PC-3 (cell line): ENCODE measurements around the gene EFHC2. TPM values are rescaled to one million over a fixed set of nuclear protein-coding genes. Genes with fewer than 3 reads are reported as not detected.

ENCODE experiments used
- ATAC-seq: fragments of 200-7000 bp; cut with Tn5 transposase; 2 replicates; pipeline ENCODE4 v1.9.1; 2020; ENCODE audit warnings: mild to moderate bottlenecking, moderate library complexity
- BruUV-seq: library from RNA; stranded (reverse); fragments of 400-500 nt; replicated peaks from 2 replicates; lab custom pipeline; 2021; lab: Mats Ljungman, UMichigan
- CTCF ChIA-PET: fragments of 300-600 bp; sonication (Branson Sonifier 250); formaldehyde crosslinking; loops from one replicate; lab custom pipeline; 2022; ENCODE audit warnings: antibody characterized with exemption; lab: Charles Lee
- POLR2A ChIA-PET: fragments of 300-600 bp; sonication (Branson Sonifier 250); formaldehyde crosslinking; loops from one replicate; lab custom pipeline; 2022; ENCODE audit warnings: antibody characterized with exemption; ENCODE audit not compliant: unreplicated experiment; lab: Charles Lee
- DNase-seq: peaks from one replicate; pipeline ENCODE4 v3.0.0-alpha.2; 2015
- H2AFZ ChIP-seq: fragments of 300-600 bp; sonication (generic); 2 replicates; pipeline ENCODE4 v1.6.0; 2016; ENCODE audit warnings: antibody characterized with exemption, low read length
- H3F3A ChIP-seq: fragments of 300-600 bp; sonication (generic); one replicate; pipeline ENCODE4 v1.6.0; 2017; ENCODE audit warnings: antibody characterized with exemption, low read length, control low read depth, mild to moderate bottlenecking; ENCODE audit not compliant: unreplicated experiment
- H3K27ac ChIP-seq: fragments of 300-600 bp; sonication (generic); 2 replicates; pipeline ENCODE4 v1.5.1; 2016; ENCODE audit warnings: mild to moderate bottlenecking, low read length
- H3K27me3 ChIP-seq: fragments of 300-600 bp; sonication (generic); 2 replicates; pipeline ENCODE4 v1.6.1; 2016; ENCODE audit warnings: low read length, mixed read lengths
- H3K36me3 ChIP-seq: fragments of 300-600 bp; sonication (generic); 2 replicates; pipeline ENCODE4 v1.6.1; 2016; ENCODE audit warnings: low read depth, mixed run types, low read length, mixed read lengths
- H3K4me1 ChIP-seq: fragments of 300-600 bp; sonication (generic); 2 replicates; pipeline ENCODE4 v1.5.1; 2016; ENCODE audit warnings: low read length; ENCODE audit not compliant: insufficient read depth
- H3K4me2 ChIP-seq: fragments of 300-600 bp; sonication (generic); 2 replicates; pipeline ENCODE4 v1.6.0; 2016; ENCODE audit warnings: low read length
- H3K4me3 ChIP-seq: fragments of 300-600 bp; sonication (generic); 2 replicates; pipeline ENCODE4 v1.5.1; 2016; ENCODE audit warnings: mild to moderate bottlenecking, low read length, mixed read lengths
- H3K79me2 ChIP-seq: fragments of 300-600 bp; sonication (generic); 2 replicates; pipeline ENCODE4 v1.6.1; 2017; ENCODE audit warnings: low read length, mixed read lengths
- H3K9ac ChIP-seq: fragments of 300-600 bp; sonication (generic); 2 replicates; pipeline ENCODE4 v1.6.0; 2016; ENCODE audit warnings: mild to moderate bottlenecking, low read length
- H3K9me2 ChIP-seq: fragments of 300-600 bp; sonication (generic); replicated peaks from 2 replicates; pipeline ENCODE4 v1.6.1; 2016; ENCODE audit warnings: mixed run types, low read length, mixed read lengths
- H3K9me3 ChIP-seq: fragments of 300-600 bp; sonication (generic); 2 replicates; pipeline ENCODE4 v1.6.1; 2016; ENCODE audit warnings: low read length, mixed read lengths
- H4K20me1 ChIP-seq: fragments of 300-600 bp; sonication (generic); 2 replicates; pipeline ENCODE4 v1.6.1; 2016; ENCODE audit warnings: low read length, mixed read lengths
- CTCF ChIP-seq: fragments of 300-600 bp; sonication (generic); conservative IDR thresholded peaks from 2 replicates; pipeline ENCODE4 v1.5.1; 2017; ENCODE audit warnings: antibody characterized with exemption, low read depth, mild to moderate bottlenecking, low read length
- EZH2 ChIP-seq: fragments of 300-600 bp; sonication (generic); IDR thresholded peaks from one replicate; pipeline ENCODE4 v1.6.1; 2017; ENCODE audit warnings: antibody characterized with exemption, mild to moderate bottlenecking, low read length; ENCODE audit not compliant: unreplicated experiment
- EZH2phosphoT487 ChIP-seq: fragments of 300-600 bp; sonication (generic); IDR thresholded peaks from 2 replicates; pipeline ENCODE4 v1.6.1; 2018; ENCODE audit warnings: mild to moderate bottlenecking, antibody characterized with exemption, low read length, borderline replicate concordance
- intact Hi-C: fragments of 100-400 bp; cut with micrococcal nuclease; formaldehyde crosslinking; loops from 2 replicates; pipeline ENCODE4 v1.9.0; 2023
- total RNA-seq: library from RNA; depleted of rRNA; stranded (reverse); fragments of >200 nt; gene quantifications from 2 replicates; pipeline ENCODE4 v1.2.3, GENCODE V29; 2014

The EFHC2 gene
- total RNA-seq, 1 experiment from 2014 or later: 0.40 TPM

- Histone ChIP-seq H3K79me2 (no peaks in the 10 kb centered on the region), H3K4me2 (no peak overlapping the region), H3K36me3 (no peaks in the 10 kb centered on the region), H2AFZ (no peak overlapping the region), H3K4me1 (peaks cover 17% of the 10 kb centered on the region), H3K9ac (no peak overlapping the region), H3K9me2 (no peaks in the 10 kb centered on the region), H3F3A (no peaks in the 10 kb centered on the region), H3K4me3 (no peak overlapping the region), H4K20me1 (no peaks in the 10 kb centered on the region), H3K9me3 (no peaks in the 10 kb centered on the region), H3K27me3 (no peaks in the 10 kb centered on the region), H3K27ac (no peak overlapping the region)
- ATAC-seq: no peak
- no TSS peak for BruUV-seq
- CTCF ChIA-PET: no interaction called here
- POLR2A ChIA-PET: interaction anchor here (0.6 kb wide), 1 partner anchor 120 kb away, joined by 5 read pairs; no protein-coding TSS in a partner anchor
- TF ChIP-seq EZH2: no peak
- TF ChIP-seq CTCF: no peak
- TF ChIP-seq EZH2phosphoT487: no peak
- DNase-seq: no peak
- intact Hi-C loops: no loop called here
Observed at GRCh38 chrX:44225667-44226066, 117.8 kb downstream of the EFHC2 start.

GRCh38 chrX:44224760-44225159 is 118.7 kb downstream of the EFHC2 start:
- no peak for DNase-seq
- no peak for ATAC-seq
- no peaks in the 10 kb centered on the region for H3K36me3 ChIP-seq
- ChIA-PET CTCF (no interaction called here), POLR2A (no interaction called here)
- TF ChIP-seq EZH2phosphoT487: no peak
- TF ChIP-seq EZH2: no peak
- no peak for TF ChIP-seq CTCF
- no peaks in the 10 kb centered on the region for H3K9me3 ChIP-seq
- no peak overlapping the region for H3K9ac ChIP-seq
- no TSS peak for BruUV-seq
- H3F3A ChIP-seq: no peaks in the 10 kb centered on the region
- no peak overlapping the region for H2AFZ ChIP-seq
- intact Hi-C loops: no loop called here
- H3K4me2 ChIP-seq: no peak overlapping the region
- no peaks in the 10 kb centered on the region for H3K9me2 ChIP-seq
- no peak overlapping the region for H3K4me3 ChIP-seq
- no peak overlapping the region for H3K27ac ChIP-seq
- no peaks in the 10 kb centered on the region for H3K27me3 ChIP-seq
- H3K79me2 ChIP-seq: no peaks in the 10 kb centered on the region
- no peaks in the 10 kb centered on the region for H4K20me1 ChIP-seq
- H3K4me1 ChIP-seq: peaks cover 17% of the 10 kb centered on the region

GRCh38 chrX:44223150-44223549 is 120.3 kb downstream of the EFHC2 start:
- Histone ChIP-seq H3F3A (no peaks in the 10 kb centered on the region), H3K27me3 (no peaks in the 10 kb centered on the region), H2AFZ (no peak overlapping the region), H3K9me2 (no peaks in the 10 kb centered on the region), H3K4me3 (no peak overlapping the region), H3K4me1 (peaks cover 17% of the 10 kb centered on the region), H3K79me2 (no peaks in the 10 kb centered on the region), H4K20me1 (no peaks in the 10 kb centered on the region), H3K4me2 (peak overlapping the region; percentile 67), H3K27ac (peak overlapping the region; percentile 54), H3K9me3 (no peaks in the 10 kb centered on the region), H3K36me3 (no peaks in the 10 kb centered on the region), H3K9ac (no peak overlapping the region)
- ATAC-seq (peak; percentile 78), DNase-seq (peak; percentile 91)
- intact Hi-C loops: no loop called here
- BruUV-seq: no TSS peak
- TF ChIP-seq CTCF: no peak
- TF ChIP-seq EZH2phosphoT487: no peak
- no peak for TF ChIP-seq EZH2
- POLR2A ChIA-PET: interaction anchor here (0.5 kb wide), 1 partner anchor 236 kb away, joined by 4 read pairs; no protein-coding TSS in a partner anchor
- CTCF ChIA-PET: interaction anchor here (0.7 kb wide), 1 partner anchor 30 kb away, joined by 3 read pairs; no protein-coding TSS in a partner anchor
